Heart right ventricle (tissue), 16 donors: ENCODE data around the gene SCN4A. TPM values are rescaled to one million over a fixed set of nuclear protein-coding genes. Genes with fewer than 3 reads are reported as not detected.
"Not testable (repeated sequence)": the region's sequence is repeated elsewhere in the genome, so short reads cannot be mapped to it uniquely, and the experiment has no call there.

Experiments
- ATAC-seq, 8 donors: fragments of 200-7000 bp; cut with Tn5 transposase; one replicate each; pipeline ENCODE4 v1.9.1; 2020; ENCODE audit warnings: mild to moderate bottlenecking in 8 of 8, moderate library complexity in 8 of 8, moderate number of reproducible peaks in 1 of 8
- DNase-seq, 2 donors: peaks; one replicate each; pipeline ENCODE4 v3.0.0-alpha.2; 2020
- H3K27ac ChIP-seq, 10 donors: fragments of 200-600 bp; sonication (generic) in 2 of 10; one replicate each; pipeline versions ENCODE4 v1.5.0 to v1.8.0; 2020 to 2022; ENCODE audit warnings: mild to moderate bottlenecking in 3 of 10
- H3K27me3 ChIP-seq, 7 donors: fragments of 200-600 bp; one replicate each; pipeline ENCODE4 v1.8.0; 2021 to 2022; ENCODE audit warnings: mild to moderate bottlenecking in 2 of 7
- H3K36me3 ChIP-seq, 9 donors: fragments of 200-600 bp; sonication (generic) in 1 of 9; one replicate each; pipeline versions ENCODE4 v1.5.0 to v1.8.0; 2020 to 2022; ENCODE audit warnings: mild to moderate bottlenecking in 2 of 9
- H3K4me1 ChIP-seq, 9 donors: fragments of 200-600 bp; sonication (generic) in 1 of 9; one replicate each; pipeline versions ENCODE4 v1.5.0 to v1.8.0; 2020 to 2022; ENCODE audit warnings: mild to moderate bottlenecking in 4 of 9
- H3K4me3 ChIP-seq, 10 donors: fragments of 200-600 bp; sonication (generic) in 2 of 10; one replicate each; pipeline versions ENCODE4 v1.5.0 to v1.8.0; 2020 to 2022; ENCODE audit warnings: mild to moderate bottlenecking in 7 of 10, moderate library complexity in 2 of 10
- H3K9me3 ChIP-seq, 11 donors: fragments of 200-600 bp in 10 of 11; sonication (generic) in 2 of 11; one replicate each; pipeline versions ENCODE4 v1.5.0 to v1.8.0; 2013 to 2022; ENCODE audit warnings: mild to moderate bottlenecking in 2 of 11, control low read depth in 1 of 11, moderate library complexity in 1 of 11
- CTCF ChIP-seq, 9 donors: fragments of 200-600 bp; sonication (generic) in 2 of 9; IDR thresholded peaks; one replicate each; pipeline versions ENCODE4 v1.5.0 to v1.8.0; 2021 to 2022; ENCODE audit warnings: antibody characterized with exemption in 9 of 9, mild to moderate bottlenecking in 5 of 9, moderate library complexity in 1 of 9
- WGBS, 2 donors: extraction: QIAGEN DNeasy Blood & Tissue Kit; methylation state at CpG; one replicate each; pipeline ENCODE4 v1.1.7; 2013; ENCODE audit warnings: inconsistent platforms in 1 of 2; 5-methylcytosine and 5-hydroxymethylcytosine counted together
- intact Hi-C, 10 donors: fragments of 100-400 bp; cut with DNase I; formaldehyde crosslinking; loops; one replicate each; pipeline versions ENCODE4 v1.11.1 to v1.14.2; 2022
- polyA plus RNA-seq, 2 donors: library from polyadenylated mRNA; stranded (reverse); fragments of 200-250 nt; gene quantifications; one replicate each; pipeline ENCODE4 v1.2.3, GENCODE V29; 2013
- total RNA-seq, 10 donors: library from RNA; stranded (reverse); fragmentation: NEBNext Ultra II Directional in 3 of 10; extraction: Animal tissue kit (Norgen Biotek cat#: 25700) in 3 of 10; gene quantifications; one replicate each; pipeline versions ENCODE4 v1.2.1 to v1.2.4, GENCODE V29; 2021 to 2023
- donor health status: Arrhythmogenic right ventricular cardiomyopathy.
- donor health status: ischemic (EF 13 %, LVEDD 7.1; RV severe dilation, severe dysfunction).
- donor health status: healthy with polysubstance abuse.
- donor health status: DM: no; HTN: yes; CAD: no.
- donor health status: DM: no; HTN: no; CAD: no.
- donor health status: ischemic (EF 25% LVEDD 6.9; RV normal size, moderate dysfunction).
- donor health status: ischemic (EF 25% LVEDD 5.7; RV mildly dilated, moderate dysfunction).
- donor health status: healthy.
- donor health status: DM: yes; HTN: yes; CAD: no.
- donor health status: Ischemic cardiomyopathy.
- donor health status: ischemic (EF 35%, LVEDD 5.7; RV mildly dilated, moderate dysfunction).
- donor health status: nonischemic (EF 11% LVEDD 7.7; RV severe dilation, severe dysfunction).
- donor health status: DM: yes; HTN: yes; CAD: no.
- donor health status: PGD.
- donor health status: ischemic (EF 29% LVEDD 5.4; RV normal size, mild dysfunction).
- donor health status: nonischemic (EF 23%, LVEDD 6.1; RV moderate dilation, normal function).

SCN4A gene
- total and polyA plus RNA-seq, 12 donors: 0.19 to 2.9 (median 0.53) TPM

- H3K27ac ChIP-seq, H3K36me3 ChIP-seq, H3K9me3 ChIP-seq, H3K4me3 ChIP-seq, DNase-seq, H3K4me1 ChIP-seq, H3K27me3 ChIP-seq: not testable (repeated sequence)
- 33 to 37% methylated on average over 5 of the region's 5 CpGs for WGBS, 2 donors
- TF ChIP-seq CTCF (IDR thresholded peaks at IDR 0.05): peak in 7 of 9 donors; percentile 24 to 52 (median 51)
- intact Hi-C loops: loop anchor here in 2 of 10 donors (5.0 to 10.0 kb wide), 2 partner anchors 229 to 381 kb away; partner anchors contain the start of gene ERN1 (in 1 of the 2)
- peak in 2 of 8 donors; percentile 35 to 48 for ATAC-seq
Observed at GRCh38 chr17:63903787-63904201, 68.9 kb downstream of the SCN4A start.

- ATAC-seq, H3K27ac ChIP-seq, H3K27me3 ChIP-seq, H3K36me3 ChIP-seq, DNase-seq, H3K9me3 ChIP-seq, H3K4me3 ChIP-seq, H3K4me1 ChIP-seq: not testable (repeated sequence)
- WGBS, 2 donors: 78 to 81% methylated on average over 2 of the region's 2 CpGs
- intact Hi-C loops: loop anchor here in 2 of 10 donors (5.0 to 10.0 kb wide), 2 partner anchors 230 to 383 kb away; partner anchors contain the start of gene ERN1 (in 1 of the 2)
Observed at GRCh38 chr17:63901971-63902370, 70.7 kb downstream of the SCN4A start.

- WGBS, 2 donors: 87 to 90% methylated on average over 6 of the region's 6 CpGs
- H3K4me1 ChIP-seq, intact Hi-C loops, H3K36me3 ChIP-seq, DNase-seq, H3K27ac ChIP-seq, H3K4me3 ChIP-seq, H3K9me3 ChIP-seq, ATAC-seq, H3K27me3 ChIP-seq: not testable (repeated sequence)
Observed at GRCh38 chr17:63898899-63899798, 73.6 kb downstream of the SCN4A start.

- H3K27me3 ChIP-seq, ATAC-seq, H3K27ac ChIP-seq, intact Hi-C loops, H3K4me1 ChIP-seq, H3K36me3 ChIP-seq, DNase-seq, H3K4me3 ChIP-seq, H3K9me3 ChIP-seq: not testable (repeated sequence)
- WGBS, 2 donors: 84 to 90% methylated on average over 8 to 10 of the region's 14 CpGs
Observed at GRCh38 chr17:63896524-63897354, 76.0 kb downstream of the SCN4A start, which contains the start of gene CSH1. Gene CSH1 (minus strand): TSS chr17:63896574. CDS start chr17:63896511, 63 bp downstream.

- H3K27me3 ChIP-seq, H3K9me3 ChIP-seq, H3K4me1 ChIP-seq, H3K36me3 ChIP-seq, DNase-seq, ATAC-seq, intact Hi-C loops, H3K4me3 ChIP-seq, H3K27ac ChIP-seq: not testable (repeated sequence)
- WGBS, 2 donors: 87 to 88% methylated on average over 5 to 8 of the region's 10 CpGs
Observed at GRCh38 chr17:63894821-63895220, 77.9 kb downstream of the SCN4A start.

GRCh38 chr17:63894021-63894420 is 78.7 kb downstream of the SCN4A start:
- H3K27me3 ChIP-seq, H3K4me1 ChIP-seq, H3K27ac ChIP-seq, H3K36me3 ChIP-seq, DNase-seq, ATAC-seq, intact Hi-C loops, H3K4me3 ChIP-seq, H3K9me3 ChIP-seq: not testable (repeated sequence)
- whole genome bisulfite sequencing, 2 donors: 60 to 63% methylated on average over 3 of the region's 3 CpGs
